Gastrocnemius medialis (tissue), 4 donors: ENCODE measurements around the gene PRSS53.

ENCODE experiments used
- CTCF ChIP-seq, 5 experiments: fragments of 450-650 bp in 3 of 5; fragments of 200-600 bp in 2 of 5; sonication (generic) in 2 of 5; IDR thresholded peaks in 4 of 5; conservative IDR thresholded peaks in 1 of 5; 1 replicate in 4 of 5; 2 replicates in 1 of 5; pipeline ENCODE4 v1.5.1; 2016 to 2019; ENCODE audit warnings: antibody characterized with exemption in 5 of 5, mild to moderate bottlenecking in 3 of 5, moderate library complexity in 3 of 5
- POLR2A ChIP-seq, 2 donors: fragments of 450-650 bp; IDR thresholded peaks; one replicate each; pipeline ENCODE4 v1.6.1; 2017; ENCODE audit warnings: antibody characterized with exemption in 2 of 2, mild to moderate bottlenecking in 2 of 2, moderate library complexity in 2 of 2

- TF ChIP-seq CTCF (IDR thresholded peaks at IDR 0.05 in 4 of 5, conservative IDR thresholded peaks at IDR 0.05 in 1 of 5): no peak
- no peak for TF ChIP-seq POLR2A (IDR thresholded peaks at IDR 0.05)
Measured at GRCh38 chr16:31085411-31085810, 3.3 kb downstream of the PRSS53 start.
